SJCRH30 (cell line): ENCODE measurements around the gene EFEMP1. TPM values are rescaled to one million over a fixed set of nuclear protein-coding genes. Genes with fewer than 3 reads are reported as not detected.

ENCODE experiments used
- DNase-seq, 2 experiments: peaks; one replicate each; pipeline ENCODE4 v3.0.0-alpha.2; 2015 to 2020
- H3K27ac ChIP-seq: fragments of 250-450 bp; sonication (Bioruptor Pico); 2 replicates; pipeline ENCODE4 v1.5.1; 2020; ENCODE audit warnings: mild to moderate bottlenecking, moderate library complexity
- H3K27me3 ChIP-seq: fragments of 250-450 bp; sonication (Bioruptor Pico); 2 replicates; pipeline ENCODE4 v1.5.1; 2020; ENCODE audit warnings: mild to moderate bottlenecking, moderate library complexity
- H3K36me3 ChIP-seq: fragments of 250-450 bp; sonication (Bioruptor Pico); 2 replicates; pipeline ENCODE4 v1.5.1; 2020; ENCODE audit warnings: mild to moderate bottlenecking, moderate library complexity
- H3K4me1 ChIP-seq: fragments of 250-450 bp; sonication (Bioruptor Pico); 2 replicates; pipeline ENCODE4 v1.5.1; 2020; ENCODE audit warnings: mild to moderate bottlenecking, moderate library complexity
- H3K4me3 ChIP-seq: fragments of 250-450 bp; sonication (Bioruptor Pico); 2 replicates; pipeline ENCODE4 v1.5.1; 2020; ENCODE audit warnings: mild to moderate bottlenecking, moderate library complexity
- H3K9me3 ChIP-seq: fragments of 250-450 bp; sonication (Bioruptor Pico); replicated peaks from 2 replicates; pipeline ENCODE4 v1.5.1; 2020; ENCODE audit warnings: mild to moderate bottlenecking, moderate library complexity
- total RNA-seq: library from RNA; depleted of rRNA; stranded (reverse); fragments of >200 nt; shearing (Covaris generic); gene quantifications from 2 replicates; pipeline ENCODE4 v1.2.3, GENCODE V29; 2014; rRNA removed

EFEMP1 gene
- total RNA-seq, 1 experiment from 2014 or later = 0.06 TPM

DNA sequence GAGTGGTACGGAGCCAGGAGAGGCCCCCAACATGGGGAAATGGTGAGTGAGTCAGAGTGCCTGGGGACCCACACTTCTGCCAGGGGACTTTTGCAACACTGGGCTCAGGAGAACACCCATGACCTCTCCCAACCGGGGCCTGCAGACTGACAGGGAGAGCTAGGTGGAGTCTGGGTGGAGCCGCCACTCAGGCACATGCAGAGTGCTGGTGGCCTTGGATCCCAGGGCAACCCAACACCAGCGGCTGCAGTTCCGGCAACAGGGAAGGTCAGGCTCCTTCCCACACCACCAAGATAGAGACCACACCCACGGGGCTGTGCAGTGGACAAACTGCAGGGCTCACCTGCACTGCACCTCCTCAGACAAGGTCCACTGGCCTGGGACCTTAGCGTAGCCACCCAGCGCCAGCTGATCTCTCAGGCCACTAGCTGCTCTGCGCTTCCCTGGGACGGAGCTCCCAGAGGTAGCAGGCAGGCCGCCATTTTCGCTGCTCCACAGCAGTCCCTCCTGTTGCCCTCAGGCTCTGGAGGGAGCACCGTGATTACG lies 99.0 kb downstream of the EFEMP1 start:
- Histone ChIP-seq H3K27me3 (no peaks in the 10 kb centered on the region), H3K9me3 (no peaks in the 10 kb centered on the region), H3K27ac (no peak overlapping the region), H3K36me3 (no peaks in the 10 kb centered on the region), H3K4me3 (no peak overlapping the region), H3K4me1 (no peaks in the 10 kb centered on the region; the same call in 1 of the 2 replicates)
- DNase-seq = no peak

Other genes with a start within 250 kb of the EFEMP1 start
- 61.1 and 67.9 TPM in 2 replicates for gene PNPT1, start 229.9 kb downstream of the EFEMP1 start, total RNA-seq